Gastrocnemius medialis (tissue), 4 donors: ENCODE results near the gene MACROD2.

Experiments
- CTCF ChIP-seq, 5 experiments: fragments of 450-650 bp in 3 of 5; fragments of 200-600 bp in 2 of 5; sonication (generic) in 2 of 5; IDR thresholded peaks in 4 of 5; conservative IDR thresholded peaks in 1 of 5; 1 replicate in 4 of 5; 2 replicates in 1 of 5; pipeline ENCODE4 v1.5.1; 2016 to 2019; ENCODE audit warnings: antibody characterized with exemption in 5 of 5, mild to moderate bottlenecking in 3 of 5, moderate library complexity in 3 of 5
- POLR2A ChIP-seq, 2 donors: fragments of 450-650 bp; IDR thresholded peaks; one replicate each; pipeline ENCODE4 v1.6.1; 2017; ENCODE audit warnings: antibody characterized with exemption in 2 of 2, mild to moderate bottlenecking in 2 of 2, moderate library complexity in 2 of 2

- TF ChIP-seq CTCF (IDR thresholded peaks at IDR 0.05 in 4 of 5, conservative IDR thresholded peaks at IDR 0.05 in 1 of 5) (no peak), POLR2A (IDR thresholded peaks at IDR 0.05) (no peak)
These were observed 805.5 kb downstream of the MACROD2 start for GRCh38 chr20:14800707-14801425.
